ENCODE measurements around the gene GNAQ. TPM values are rescaled to one million over a fixed set of nuclear protein-coding genes. Genes with fewer than 3 reads are reported as not detected.
A peak's percentile ranks its signal among the peaks of the same experiment; 100 is the strongest.

The GNAQ gene
- polyA plus RNA-seq, 3 donors: 8.3 to 51.0 (median 9.6) TPM

GRCh38 chr9:77785341-77785740, 246.3 kb downstream of the GNAQ start:
- Histone ChIP-seq H4K20me1 (ENCODE audit: insufficient read depth, low read length) (peaks cover 57% of the 10 kb centered on the region), H3K27ac (ENCODE audit: low read depth in 1 of 2, low read length in 2 of 2) (peak overlapping the region in 1 of 2 donors; percentile 16), H3K4me3 (replicated peaks in 1 of 3; ENCODE audit: low read depth in 2 of 3, low read length in 3 of 3) (no peak overlapping the region), H3K79me2 (ENCODE audit: insufficient read depth, low read length) (peaks cover 11% of the 10 kb centered on the region), H3K36me3 (replicated peaks in 1 of 2; ENCODE audit: control insufficient read depth in 1 of 2, insufficient read depth in 2 of 2, low read length in 2 of 2) (peaks cover 15 to 84% of the 10 kb centered on the region in 2 donors), H3K9me3 (replicated peaks in 1 of 2; ENCODE audit: control insufficient read depth in 1 of 2, insufficient read depth in 1 of 2, low read length in 2 of 2) (no peaks in the 10 kb centered on the region), H3K27me3 (ENCODE audit: control insufficient read depth in 2 of 2, insufficient read depth in 2 of 2, low read length in 2 of 2) (no peaks in the 10 kb centered on the region), H3K9ac (ENCODE audit: insufficient read depth, low read length, poor library complexity, severe bottlenecking) (no peak overlapping the region), H3K4me1 (ENCODE audit: control insufficient read depth in 1 of 2, insufficient read depth in 2 of 2, low read length in 2 of 2) (no peaks in the 10 kb centered on the region), H3K4me2 (replicated peaks; ENCODE audit: extremely low read depth, low read length, poor library complexity, severe bottlenecking) (no peak overlapping the region), H2AFZ (ENCODE audit: insufficient read depth, low read depth, low read length, poor library complexity, severe bottlenecking) (no peak overlapping the region)
- Mint-ChIP-seq H3K4me1 (peaks cover 6% of the 10 kb centered on the region), H3K27ac (no peak overlapping the region), H3K4me3 (no peak overlapping the region), H3K9me3 (no peaks in the 10 kb centered on the region), H3K36me3 (peaks cover 50 to 72% of the 10 kb centered on the region in 2 donors), H3K27me3 (ENCODE audit: low read depth in 3 of 3) (no peaks in the 10 kb centered on the region)
- TF ChIP-seq, protein P1, sequence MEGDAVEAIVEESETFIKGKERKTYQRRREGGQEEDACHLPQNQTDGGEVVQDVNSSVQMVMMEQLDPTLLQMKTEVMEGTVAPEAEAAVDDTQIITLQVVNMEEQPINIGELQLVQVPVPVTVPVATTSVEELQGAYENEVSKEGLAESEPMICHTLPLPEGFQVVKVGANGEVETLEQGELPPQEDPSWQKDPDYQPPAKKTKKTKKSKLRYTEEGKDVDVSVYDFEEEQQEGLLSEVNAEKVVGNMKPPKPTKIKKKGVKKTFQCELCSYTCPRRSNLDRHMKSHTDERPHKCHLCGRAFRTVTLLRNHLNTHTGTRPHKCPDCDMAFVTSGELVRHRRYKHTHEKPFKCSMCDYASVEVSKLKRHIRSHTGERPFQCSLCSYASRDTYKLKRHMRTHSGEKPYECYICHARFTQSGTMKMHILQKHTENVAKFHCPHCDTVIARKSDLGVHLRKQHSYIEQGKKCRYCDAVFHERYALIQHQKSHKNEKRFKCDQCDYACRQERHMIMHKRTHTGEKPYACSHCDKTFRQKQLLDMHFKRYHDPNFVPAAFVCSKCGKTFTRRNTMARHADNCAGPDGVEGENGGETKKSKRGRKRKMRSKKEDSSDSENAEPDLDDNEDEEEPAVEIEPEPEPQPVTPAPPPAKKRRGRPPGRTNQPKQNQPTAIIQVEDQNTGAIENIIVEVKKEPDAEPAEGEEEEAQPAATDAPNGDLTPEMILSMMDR (IDR thresholded peaks at IDR 0.05): no peak
- no peak for DNase-seq
- intact Hi-C loops (cut with micrococcal nuclease): no loop called here
- no CpG with 5 or more reads among the region's 2 CpGs for WGBS (ENCODE audit: insufficient coverage)

DNA sequence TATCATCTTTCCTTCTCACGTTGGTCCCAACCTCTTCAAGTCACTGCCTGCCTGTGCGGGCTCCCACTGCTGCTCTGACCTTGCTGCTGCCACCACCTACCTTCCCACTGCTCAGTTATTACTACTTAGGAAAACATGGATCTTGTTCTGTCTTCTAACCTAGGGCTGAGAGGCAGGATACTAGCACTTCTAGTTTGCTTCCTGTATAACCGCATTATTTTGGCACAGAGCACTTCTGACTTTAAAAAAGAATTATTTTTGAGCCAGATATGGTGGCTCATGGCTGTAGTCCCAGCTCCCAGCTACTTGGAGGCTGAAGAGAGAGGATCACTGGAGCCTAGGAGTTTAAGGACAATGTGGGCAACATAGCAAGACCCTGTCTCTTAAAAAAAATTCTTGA, 248.1 kb downstream of the GNAQ start:
- DNase-seq: no peak
- H3K4me3 ChIP-seq (replicated peaks in 1 of 3; ENCODE audit: low read depth in 2 of 3, low read length in 3 of 3): no peak overlapping the region
- peaks cover 17 to 75% of the 10 kb centered on the region in 2 donors for H3K36me3 ChIP-seq (replicated peaks in 1 of 2; ENCODE audit: control insufficient read depth in 1 of 2, insufficient read depth in 2 of 2, low read length in 2 of 2)
- H3K9ac ChIP-seq (ENCODE audit: insufficient read depth, low read length, poor library complexity, severe bottlenecking): no peak overlapping the region
- TF ChIP-seq, protein P1 (IDR thresholded peaks at IDR 0.05): no peak
- intact Hi-C loops (cut with micrococcal nuclease): no loop called here
- peaks cover 19% of the 10 kb centered on the region for H3K79me2 ChIP-seq (ENCODE audit: insufficient read depth, low read length)
- no peak overlapping the region for H3K4me2 ChIP-seq (replicated peaks; ENCODE audit: extremely low read depth, low read length, poor library complexity, severe bottlenecking)
- no peak overlapping the region for H2AFZ ChIP-seq (ENCODE audit: insufficient read depth, low read depth, low read length, poor library complexity, severe bottlenecking)
- Mint-ChIP-seq H3K27ac (peak overlapping the region in 2 of 7 donors; percentile 72 to 79), H3K36me3 (peaks cover 59 to 77% of the 10 kb centered on the region in 2 donors), H3K27me3 (ENCODE audit: low read depth in 3 of 3) (no peaks in the 10 kb centered on the region), H3K4me1 (peaks cover 6% of the 10 kb centered on the region), H3K4me3 (no peak overlapping the region), H3K9me3 (peaks cover 0 to 3% (median 0%) of the 10 kb centered on the region in 7 donors)
- H4K20me1 ChIP-seq (ENCODE audit: insufficient read depth, low read length): peaks cover 61% of the 10 kb centered on the region
- H3K27me3 ChIP-seq (ENCODE audit: control insufficient read depth in 2 of 2, insufficient read depth in 2 of 2, low read length in 2 of 2): no peaks in the 10 kb centered on the region
- no peaks in the 10 kb centered on the region for H3K9me3 ChIP-seq (replicated peaks in 1 of 2; ENCODE audit: control insufficient read depth in 1 of 2, insufficient read depth in 1 of 2, low read length in 2 of 2)
- WGBS (ENCODE audit: insufficient coverage): 35% methylated on average over 2 of the region's 3 CpGs
- H3K27ac ChIP-seq (ENCODE audit: low read depth in 1 of 2, low read length in 2 of 2): peak overlapping the region in 1 of 2 donors; percentile 43
- no peaks in the 10 kb centered on the region for H3K4me1 ChIP-seq (ENCODE audit: control insufficient read depth in 1 of 2, insufficient read depth in 2 of 2, low read length in 2 of 2)

Measured in CD14-positive monocyte (primary cell).